ENCODE measurements around the gene SLC35F4. TPM values are rescaled to one million over a fixed set of nuclear protein-coding genes. Genes with fewer than 3 reads are reported as not detected.

SLC35F4 gene
- total and polyA plus RNA-seq, 11 donors: not detected

- no peaks in the 10 kb centered on the region for H3K36me3 ChIP-seq
- H3K27ac ChIP-seq: no peak overlapping the region
- intact Hi-C loops (cut with DNase I): no loop called here
- H3K4me1 ChIP-seq: no peaks in the 10 kb centered on the region
- no peak overlapping the region for H3K4me3 ChIP-seq
- ATAC-seq (no peak), DNase-seq (no peak)
- peaks cover 0 to 5% (median 0%) of the 10 kb centered on the region in 9 donors for H3K27me3 ChIP-seq
- peaks cover 0 to 10% (median 0%) of the 10 kb centered on the region in 12 donors for H3K9me3 ChIP-seq
- TF ChIP-seq POLR2A (IDR thresholded peaks at IDR 0.05) (no peak), CTCF (IDR thresholded peaks at IDR 0.05) (no peak)
Observed at GRCh38 chr14:57796556-57796955, 69.3 kb downstream of the SLC35F4 start.

- H3K4me3 ChIP-seq: no peak overlapping the region
- H3K27ac ChIP-seq: no peak overlapping the region
- ATAC-seq (no peak), DNase-seq (no peak)
- 52 to 58% (median 55%) methylated on average over 3 of the region's 3 CpGs for WGBS, 4 donors
- TF ChIP-seq POLR2A (IDR thresholded peaks at IDR 0.05): no peak
- no peak for TF ChIP-seq CTCF (IDR thresholded peaks at IDR 0.05)
- H3K9me3 ChIP-seq: peaks cover 0 to 52% (median 18%) of the 10 kb centered on the region in 12 donors
- no peaks in the 10 kb centered on the region for H3K27me3 ChIP-seq
- no peaks in the 10 kb centered on the region for H3K36me3 ChIP-seq
- intact Hi-C loops (cut with DNase I): no loop called here
- H3K4me1 ChIP-seq: no peaks in the 10 kb centered on the region
Observed at GRCh38 chr14:57785058-57785457, 80.8 kb downstream of the SLC35F4 start.

GRCh38 chr14:57771801-57772200 lies 94.1 kb downstream of the SLC35F4 start:
- no peak overlapping the region for H3K4me3 ChIP-seq
- peaks cover 0 to 3% (median 0%) of the 10 kb centered on the region in 12 donors for H3K9me3 ChIP-seq
- no peak for TF ChIP-seq POLR2A (IDR thresholded peaks at IDR 0.05)
- TF ChIP-seq CTCF (IDR thresholded peaks at IDR 0.05): no peak
- 68 to 85% (median 73%) methylated on average over 4 of the region's 4 CpGs for WGBS, 4 donors
- H3K36me3 ChIP-seq: no peaks in the 10 kb centered on the region
- intact Hi-C loops (cut with DNase I): no loop called here
- H3K4me1 ChIP-seq: no peaks in the 10 kb centered on the region
- DNase-seq: no peak
- no peaks in the 10 kb centered on the region for H3K27me3 ChIP-seq
- no peak for ATAC-seq
- no peak overlapping the region for H3K27ac ChIP-seq

GRCh38 chr14:57769863-57770523 lies 95.9 kb downstream of the SLC35F4 start:
- Histone ChIP-seq H3K4me1 (no peaks in the 10 kb centered on the region), H3K9me3 (no peaks in the 10 kb centered on the region), H3K4me3 (no peak overlapping the region), H3K27ac (no peak overlapping the region), H3K36me3 (no peaks in the 10 kb centered on the region), H3K27me3 (no peaks in the 10 kb centered on the region)
- TF ChIP-seq POLR2A (IDR thresholded peaks at IDR 0.05) (no peak), CTCF (IDR thresholded peaks at IDR 0.05) (no peak)
- intact Hi-C loops (cut with DNase I): no loop called here
- ATAC-seq (no peak), DNase-seq (no peak)
- WGBS, 4 donors: 67 to 76% (median 69%) methylated on average over 5 of the region's 5 CpGs
